GM18909 (cell line): ENCODE measurements around the gene LMAN2.
"Not testable (repeated sequence)": the region's sequence is repeated elsewhere in the genome, so short reads cannot be mapped to it uniquely, and the experiment has no call there.

Source experiments
- ATAC-seq: cut with Tn5 transposase; IDR thresholded peaks from one replicate; pipeline ENCODE4 v1.9.1; 2021; ENCODE audit warnings: mild to moderate bottlenecking; ENCODE audit not compliant: unreplicated experiment, poor library complexity

The LMAN2 gene

DNA sequence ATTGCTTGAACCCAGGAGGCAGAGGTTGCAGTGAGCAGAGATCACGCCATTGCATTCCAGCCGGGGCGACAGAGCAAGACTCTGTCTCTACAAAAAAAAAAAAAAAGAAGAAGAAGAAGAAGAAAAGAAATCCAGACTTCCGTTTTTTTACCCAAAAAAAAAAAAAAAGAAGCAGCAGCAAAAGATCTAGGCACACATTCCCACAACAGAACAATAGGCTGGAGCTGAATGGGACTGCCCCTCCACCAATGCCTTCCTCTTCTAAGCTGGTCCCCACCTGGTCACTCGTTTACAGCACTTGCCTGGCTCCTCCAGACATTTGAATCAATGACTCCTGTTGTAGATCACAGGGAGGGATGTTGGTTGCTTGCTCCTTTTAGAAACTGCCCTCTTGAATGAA, 1.6 kb upstream of the LMAN2 start:
- no peak for ATAC-seq

DNA sequence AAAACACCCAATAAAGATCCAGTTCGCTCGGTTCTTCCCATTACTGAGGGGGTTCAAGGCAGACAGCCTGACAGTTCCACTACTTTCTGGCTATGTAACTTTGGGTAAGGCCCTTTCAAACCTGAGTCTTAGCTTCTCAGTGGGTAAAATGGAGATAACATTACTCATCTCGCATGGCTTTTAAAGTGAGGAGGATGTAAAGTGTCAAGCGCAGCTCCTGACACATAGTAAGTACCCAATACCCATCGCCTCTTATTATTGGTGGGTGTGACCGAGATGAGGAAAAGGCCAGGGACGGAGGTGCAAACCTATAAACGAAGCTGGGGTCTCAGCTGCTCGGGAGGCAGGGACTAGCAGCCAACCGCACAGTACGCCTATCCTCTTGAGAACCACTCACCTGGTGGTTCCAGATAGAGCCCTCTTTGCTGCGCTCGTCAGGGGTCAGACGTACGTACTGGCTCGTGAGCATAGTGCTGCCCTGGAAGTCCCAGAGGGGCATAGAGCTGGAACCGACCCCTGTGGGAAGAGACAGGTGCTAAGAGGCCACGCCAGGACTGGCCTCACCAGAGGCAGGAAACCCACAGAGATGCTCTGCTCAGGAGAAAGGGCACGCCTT, 584 bp downstream of the LMAN2 start:
- ATAC-seq, result no peak

DNA sequence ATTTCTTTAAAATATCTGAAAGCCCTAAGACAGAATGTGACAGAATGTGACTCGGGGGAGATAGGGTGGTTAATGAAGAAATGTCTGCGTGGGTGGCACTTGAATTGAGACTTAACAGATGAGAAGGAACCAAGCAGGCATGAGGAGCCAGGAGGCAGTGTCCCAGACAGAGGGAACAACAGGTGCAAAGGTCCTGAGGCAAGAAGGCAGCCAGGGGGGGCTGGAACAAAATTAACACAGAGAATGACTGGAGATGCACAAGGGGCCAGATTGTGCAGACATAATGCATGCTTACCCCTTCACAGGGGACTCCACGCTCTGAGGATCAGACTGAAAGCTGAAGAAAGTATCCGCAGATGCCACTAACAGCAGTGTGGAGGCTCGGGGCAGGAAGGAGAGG, 1.7 kb downstream of the LMAN2 start:
- no peak for ATAC-seq

DNA sequence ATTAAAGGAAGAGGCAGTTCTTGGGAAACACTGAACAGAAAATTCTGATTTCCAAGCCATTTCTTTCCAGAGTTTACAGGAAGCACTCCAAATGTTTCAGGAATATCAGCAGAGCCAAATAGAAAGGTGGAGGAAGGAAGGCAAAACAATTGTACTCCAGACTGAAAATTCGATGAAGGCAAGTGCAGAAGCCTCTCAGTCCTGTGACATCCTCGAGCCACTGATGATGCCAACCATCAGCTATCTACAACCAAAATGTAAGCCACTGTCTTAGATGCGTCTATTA, 2.2 kb downstream of the LMAN2 start:
- ATAC-seq, result no peak

DNA sequence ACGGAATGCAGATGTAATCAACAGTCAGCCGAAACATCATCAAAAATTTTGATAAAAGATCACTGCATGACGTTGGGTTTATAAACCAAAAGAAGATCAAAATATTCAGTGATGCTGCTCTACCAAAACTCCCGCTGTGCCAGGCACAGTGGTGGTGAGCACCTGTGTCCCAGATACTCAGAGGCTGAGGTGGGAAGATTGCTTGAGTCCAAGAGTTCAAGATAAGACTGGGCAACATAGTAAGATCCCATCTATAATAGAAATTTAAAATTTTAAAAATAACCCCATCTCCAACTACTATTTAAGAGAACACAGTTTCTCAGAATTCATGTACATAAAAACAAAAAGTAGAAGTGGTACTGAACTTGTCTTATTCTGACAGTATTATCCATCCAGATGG, 3.8 kb downstream of the LMAN2 start:
- no peak for ATAC-seq

DNA sequence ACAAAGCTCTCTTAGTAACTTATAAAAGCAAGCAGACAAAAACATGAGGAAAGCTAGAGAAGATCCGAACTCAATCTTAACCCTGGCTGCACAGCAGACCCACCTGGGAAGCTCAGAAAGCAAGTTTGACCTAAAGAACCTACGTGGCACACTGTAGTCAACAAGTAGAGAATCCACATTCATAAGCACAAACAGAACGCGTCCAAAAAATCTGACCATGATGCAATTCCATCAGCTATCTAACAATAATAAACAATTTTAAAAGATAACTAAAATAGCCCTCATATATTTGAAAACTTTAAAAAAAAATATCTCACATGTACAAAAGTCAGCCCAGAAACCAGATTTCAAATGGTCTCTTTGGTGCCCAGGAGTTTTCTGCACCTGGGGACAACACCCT, 4.6 kb downstream of the LMAN2 start:
- ATAC-seq, result no peak

DNA sequence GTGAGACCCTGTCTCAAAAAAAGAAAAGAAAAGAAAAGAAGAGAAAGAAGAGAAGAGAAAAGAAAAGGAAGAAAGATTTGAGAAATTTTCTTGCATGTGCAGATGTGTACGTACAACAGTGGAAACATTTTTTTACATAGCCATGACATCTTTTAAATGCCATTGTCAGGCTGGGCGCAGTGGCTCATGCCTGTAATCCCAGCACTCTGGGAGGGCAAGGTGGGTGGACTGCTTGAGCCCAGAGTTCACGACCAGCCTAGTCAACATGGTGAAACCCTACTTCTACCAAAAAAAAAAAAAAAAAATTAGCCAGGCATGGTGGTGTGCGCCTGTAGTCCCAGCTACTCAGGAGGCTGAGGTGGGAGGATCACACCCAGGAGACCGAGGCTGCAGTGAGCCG, 6.6 kb downstream of the LMAN2 start:
- no peak for ATAC-seq

DNA sequence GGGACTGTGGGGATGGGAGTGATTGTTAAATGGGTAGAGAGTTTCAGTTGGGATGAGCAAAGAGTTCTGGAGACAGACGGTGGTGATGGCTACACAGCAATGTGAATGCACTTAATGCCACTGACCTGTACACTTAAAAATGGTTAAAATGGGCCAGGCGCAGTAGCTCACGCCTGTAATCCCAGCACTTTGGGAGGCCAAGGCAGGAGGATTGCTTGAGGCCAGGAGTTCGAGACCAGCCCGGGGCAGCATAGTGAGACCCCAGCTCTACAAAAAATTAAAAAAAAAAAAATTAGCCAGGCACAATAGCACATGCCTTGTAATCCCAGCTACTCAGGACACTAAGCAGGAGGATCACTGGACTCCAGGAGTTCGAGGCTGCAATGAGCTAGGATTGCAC, 7.7 kb downstream of the LMAN2 start:
- no peak for ATAC-seq

DNA sequence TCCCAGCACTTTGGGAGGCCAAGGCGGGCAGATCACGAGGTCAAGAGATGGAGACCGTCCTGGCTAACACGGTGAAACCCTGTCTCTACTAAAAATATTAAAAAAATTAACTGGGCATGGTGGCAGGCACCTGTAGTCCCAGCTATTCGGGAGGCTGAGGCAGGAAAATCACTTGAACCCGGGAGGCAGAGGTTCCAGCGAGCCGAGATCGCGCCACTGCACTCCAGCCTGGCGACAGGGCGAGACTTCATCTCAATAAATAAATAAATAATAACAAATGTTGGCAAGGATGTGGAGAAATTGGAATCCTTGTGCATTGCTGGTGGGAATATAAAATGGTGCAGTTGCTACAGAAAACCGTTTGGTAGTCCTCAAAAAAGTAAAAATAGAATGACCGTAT, 8.5 kb downstream of the LMAN2 start:
- not testable (repeated sequence) for ATAC-seq

DNA sequence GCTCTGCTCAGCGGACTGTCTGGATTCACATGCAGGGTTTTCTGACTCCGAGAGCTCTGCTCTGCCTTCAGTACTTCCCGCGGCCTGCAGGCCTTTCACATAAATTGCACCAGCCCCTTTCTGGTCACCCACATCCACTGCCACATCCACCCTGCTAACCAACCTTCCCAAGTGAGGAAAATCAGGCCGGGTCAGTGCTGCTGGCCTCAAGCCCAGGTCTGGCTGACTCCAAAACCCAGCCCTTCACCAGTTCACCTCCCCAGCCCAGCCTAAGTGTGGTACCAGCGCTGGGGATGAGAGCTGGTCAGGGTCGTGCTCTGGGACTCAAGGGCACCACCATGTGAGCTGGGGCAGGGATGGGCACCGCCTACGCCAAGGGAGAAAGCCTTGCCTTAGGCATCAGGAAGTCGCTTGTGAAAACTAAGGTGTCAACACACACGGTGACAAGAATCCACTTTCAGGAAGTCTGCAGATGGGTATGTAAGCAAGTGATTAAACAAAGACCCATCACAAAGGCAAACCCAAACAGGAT, 12.3 kb downstream of the LMAN2 start:
- ATAC-seq, result no peak

DNA sequence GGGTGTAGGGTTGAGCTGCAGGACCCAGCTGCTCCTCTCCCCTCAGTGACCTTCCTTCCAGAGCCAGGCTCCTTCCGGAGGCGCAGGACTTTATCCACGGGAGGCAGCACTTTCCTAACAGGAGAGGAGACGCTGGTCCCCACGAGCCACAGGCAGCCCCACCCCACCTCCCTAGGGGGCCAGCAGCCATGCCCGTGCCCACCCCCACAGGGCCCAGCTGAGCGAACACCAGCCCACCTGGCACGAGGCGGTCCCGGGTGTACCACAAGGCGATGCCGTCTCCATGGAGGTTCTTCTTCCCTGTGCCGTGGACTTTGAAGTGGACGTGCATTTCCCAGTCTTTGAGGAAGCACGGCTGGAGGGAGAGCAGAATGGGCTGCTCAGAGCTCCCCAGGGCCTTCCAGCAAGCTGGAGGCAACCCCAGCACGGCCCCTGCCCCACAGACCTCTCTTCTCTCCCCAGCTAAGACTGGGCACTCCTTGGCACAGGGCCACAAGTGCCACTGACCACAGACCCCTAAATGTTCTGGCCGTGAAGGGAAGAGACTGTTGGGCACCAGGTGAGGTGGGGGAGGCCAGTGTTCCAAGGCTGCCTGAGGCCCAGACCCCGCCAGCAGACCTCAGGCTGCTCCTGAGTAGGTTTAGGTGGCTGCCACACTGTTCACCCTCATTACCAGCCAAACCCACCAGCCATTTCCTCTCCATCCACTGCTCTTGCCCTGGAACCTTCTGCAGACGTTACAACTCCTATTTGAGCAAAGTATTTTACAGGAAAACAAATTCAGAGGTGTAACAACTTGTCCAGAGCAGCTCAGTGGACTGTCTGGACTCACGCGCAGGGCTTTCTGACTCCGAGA, 13.0 kb downstream of the LMAN2 start:
- no peak for ATAC-seq

DNA sequence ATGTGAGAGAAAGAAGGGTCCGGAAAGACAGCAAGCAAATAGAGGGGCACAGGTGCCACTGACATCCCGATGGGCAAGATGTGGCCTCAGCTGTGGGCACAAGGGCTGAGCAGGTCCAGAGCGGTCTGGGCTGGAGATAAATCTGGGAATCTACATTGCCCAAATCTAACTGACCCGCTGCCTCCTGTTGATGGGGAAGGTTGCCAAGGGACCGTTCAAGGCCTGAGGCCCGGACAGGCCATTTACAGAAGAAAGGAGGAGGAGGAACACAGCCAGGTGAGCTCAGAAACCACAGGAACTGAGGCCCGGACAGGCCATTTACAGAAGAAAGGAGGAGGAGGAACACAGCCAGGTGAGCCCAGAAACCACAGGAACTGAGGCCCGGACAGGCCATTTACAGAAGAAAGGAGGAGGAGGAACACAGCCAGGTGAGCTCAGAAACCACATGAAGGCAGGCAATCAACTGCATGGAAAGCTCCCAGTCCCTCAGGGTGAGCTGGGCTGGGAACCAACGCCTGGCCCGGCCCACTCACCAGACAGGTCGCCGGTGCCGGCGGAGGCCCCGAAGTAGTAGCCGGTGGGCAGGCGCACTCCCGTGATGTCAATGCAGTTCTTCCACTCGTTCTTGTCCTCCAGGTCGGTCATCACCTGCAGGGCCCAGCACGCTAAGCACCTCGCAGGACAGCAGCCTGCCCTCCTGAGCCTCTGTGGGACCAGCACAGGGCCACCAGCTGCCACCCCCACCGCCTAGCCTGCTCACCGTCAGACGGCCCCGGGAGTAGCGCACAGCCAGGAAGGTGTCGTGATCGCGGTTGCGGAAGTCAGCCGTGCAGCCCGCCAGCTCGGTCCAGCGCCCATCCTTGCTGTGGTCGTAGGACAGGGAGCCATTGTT, 14.6 kb downstream of the LMAN2 start:
- ATAC-seq, result no peak

DNA sequence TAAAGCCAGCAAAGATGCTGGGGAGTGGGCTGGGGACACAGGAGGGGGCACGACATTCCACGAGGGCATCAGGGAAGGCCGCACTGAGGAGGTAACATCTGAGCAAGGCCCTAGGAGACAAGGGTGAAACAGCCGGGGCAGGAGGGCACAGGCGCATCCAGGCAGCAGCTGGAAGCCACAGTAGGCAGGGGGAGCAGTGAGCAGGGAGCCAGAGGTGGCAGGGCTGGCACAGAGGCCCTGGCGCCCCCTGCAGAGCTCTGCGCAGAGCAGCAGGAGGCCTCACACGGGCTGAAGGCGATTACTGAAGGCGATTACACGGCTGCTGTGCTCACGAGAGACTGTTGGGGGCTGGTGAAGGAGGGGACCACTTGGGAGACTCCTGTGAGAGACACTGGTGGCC, 15.4 kb downstream of the LMAN2 start:
- ATAC-seq, result no peak

DNA sequence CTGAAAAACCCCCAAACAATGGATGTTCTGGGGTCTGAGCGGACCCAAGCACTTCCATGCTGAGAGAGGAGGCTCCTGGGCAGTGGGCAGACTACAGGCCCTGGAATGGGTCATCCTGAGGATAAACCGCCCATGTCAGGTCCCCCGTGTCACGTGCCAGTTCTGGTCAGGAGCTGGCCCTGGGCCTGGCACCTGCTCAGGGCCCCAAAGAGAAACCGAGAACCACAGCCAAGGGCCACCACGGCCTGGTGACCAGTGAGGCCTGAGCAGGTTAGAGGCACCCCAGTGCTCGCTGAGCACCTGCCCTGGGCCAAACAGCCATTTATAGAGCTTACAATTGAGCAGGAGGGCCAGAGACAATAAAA, 15.8 kb downstream of the LMAN2 start:
- no peak for ATAC-seq

DNA sequence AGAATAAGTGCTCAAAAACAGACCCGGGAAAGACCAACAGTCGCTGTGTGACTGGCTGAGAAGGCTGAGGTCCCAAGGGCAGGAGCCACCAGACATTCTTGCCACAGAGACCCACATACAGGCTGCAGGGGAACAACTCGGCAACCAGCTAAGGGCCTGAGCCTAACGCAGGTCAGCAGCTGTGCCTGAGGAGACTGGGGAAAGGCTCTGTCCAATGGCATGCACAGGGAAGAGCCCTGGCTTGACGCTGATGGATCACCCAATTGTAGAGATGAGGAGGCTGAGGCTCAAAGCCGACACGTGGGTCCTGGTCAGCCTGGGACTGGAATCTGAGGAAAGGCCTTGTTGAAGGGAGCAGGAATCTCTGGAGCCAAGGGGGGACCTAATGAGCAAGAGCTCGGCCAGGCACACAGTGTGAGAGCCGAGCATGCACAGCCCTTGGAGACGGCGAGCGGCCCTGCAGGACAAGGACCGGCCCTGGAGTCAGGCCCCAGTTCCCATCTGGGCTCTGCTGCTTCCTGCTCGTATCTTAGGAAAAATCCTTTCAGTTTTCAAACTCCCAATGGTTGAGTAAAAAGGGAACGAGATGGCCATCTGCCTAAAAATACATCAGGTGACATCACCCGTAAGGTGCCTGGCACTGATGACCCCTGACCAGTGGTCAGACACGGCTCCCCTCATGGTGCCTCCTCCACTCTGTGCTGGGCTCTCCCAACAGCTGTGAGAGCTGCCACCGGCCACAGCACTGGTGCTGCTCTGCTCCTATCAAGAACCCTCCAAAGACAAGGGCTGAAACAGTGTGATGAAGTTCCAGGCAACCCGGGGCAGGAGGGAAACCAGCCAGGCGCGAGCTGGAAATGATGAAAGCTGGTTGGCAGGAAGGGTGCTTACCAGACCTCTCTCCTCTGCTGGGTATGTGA, 16.4 kb downstream of the LMAN2 start:
- no peak for ATAC-seq

DNA sequence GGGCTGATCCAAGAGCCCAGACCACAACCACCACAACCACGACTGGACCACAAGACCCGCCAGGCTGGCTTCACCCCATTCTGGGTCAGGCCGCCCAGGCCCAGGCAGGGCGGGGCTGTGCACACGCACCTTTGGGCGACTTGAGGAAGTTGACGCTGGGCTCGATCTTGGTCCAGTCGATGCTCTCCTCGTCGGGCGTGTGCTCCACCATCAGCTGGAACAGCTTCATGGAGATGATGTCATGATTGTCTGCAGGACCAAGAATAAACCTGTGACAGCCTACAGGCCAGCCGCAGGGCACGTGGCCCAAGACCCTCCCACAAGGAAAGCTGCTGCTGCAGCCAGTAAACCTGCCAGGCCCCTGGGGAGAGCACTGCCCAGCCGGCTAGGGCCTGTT, 17.3 kb downstream of the LMAN2 start:
- ATAC-seq, result no peak

DNA sequence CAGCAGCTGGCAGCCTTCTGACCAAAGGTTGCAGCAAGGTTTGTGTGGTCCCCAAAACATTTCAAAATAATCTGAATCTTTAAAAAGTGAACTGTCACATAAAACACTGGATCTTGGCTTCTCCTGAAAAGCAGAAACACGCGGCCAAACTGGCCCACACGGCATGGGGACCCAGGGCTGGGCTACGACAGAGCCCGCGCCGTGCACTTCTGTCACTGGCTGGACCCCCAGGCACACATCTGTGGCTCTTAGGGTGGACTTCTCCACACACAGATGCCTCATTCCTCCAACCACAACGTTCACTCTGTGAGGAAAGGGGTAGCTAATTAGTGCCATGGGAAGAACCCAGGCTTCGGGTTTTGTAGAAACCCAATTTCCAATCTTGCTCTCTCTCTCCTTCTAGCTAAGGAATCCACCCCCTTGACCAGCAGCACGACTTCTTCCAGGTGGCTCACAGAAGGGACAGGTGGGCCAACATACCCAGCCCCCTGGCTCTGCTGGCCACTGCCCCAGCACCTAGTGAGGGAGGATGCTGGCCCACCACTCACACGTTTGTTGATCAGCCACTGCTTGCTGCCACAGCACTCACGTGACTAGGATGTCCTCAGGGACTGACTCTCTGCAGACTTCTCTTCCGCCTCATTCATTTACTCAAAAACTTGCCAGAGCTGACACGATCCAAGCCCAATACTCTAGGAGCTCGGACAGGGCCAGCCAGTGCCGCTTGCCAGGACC, 17.9 kb downstream of the LMAN2 start:
- no peak for ATAC-seq

DNA sequence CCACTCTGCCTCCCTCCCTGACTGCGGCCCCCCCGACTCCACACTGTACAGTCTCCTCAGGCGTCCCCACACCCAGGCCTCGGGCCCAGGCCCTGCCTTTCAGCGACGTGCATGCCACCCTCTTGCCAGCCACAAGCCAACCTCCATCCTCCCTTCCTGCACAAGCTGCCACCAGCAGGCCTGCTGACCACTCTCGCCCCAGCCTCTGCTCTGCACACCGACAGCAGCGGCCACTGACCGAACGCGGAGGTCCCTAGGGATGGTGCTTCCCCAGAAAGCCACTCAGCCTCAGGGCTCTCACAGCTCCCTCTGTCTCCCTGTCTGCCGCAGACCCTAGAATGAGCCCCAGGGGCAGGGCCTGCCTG, 18.6 kb downstream of the LMAN2 start:
- ATAC-seq, result no peak

DNA sequence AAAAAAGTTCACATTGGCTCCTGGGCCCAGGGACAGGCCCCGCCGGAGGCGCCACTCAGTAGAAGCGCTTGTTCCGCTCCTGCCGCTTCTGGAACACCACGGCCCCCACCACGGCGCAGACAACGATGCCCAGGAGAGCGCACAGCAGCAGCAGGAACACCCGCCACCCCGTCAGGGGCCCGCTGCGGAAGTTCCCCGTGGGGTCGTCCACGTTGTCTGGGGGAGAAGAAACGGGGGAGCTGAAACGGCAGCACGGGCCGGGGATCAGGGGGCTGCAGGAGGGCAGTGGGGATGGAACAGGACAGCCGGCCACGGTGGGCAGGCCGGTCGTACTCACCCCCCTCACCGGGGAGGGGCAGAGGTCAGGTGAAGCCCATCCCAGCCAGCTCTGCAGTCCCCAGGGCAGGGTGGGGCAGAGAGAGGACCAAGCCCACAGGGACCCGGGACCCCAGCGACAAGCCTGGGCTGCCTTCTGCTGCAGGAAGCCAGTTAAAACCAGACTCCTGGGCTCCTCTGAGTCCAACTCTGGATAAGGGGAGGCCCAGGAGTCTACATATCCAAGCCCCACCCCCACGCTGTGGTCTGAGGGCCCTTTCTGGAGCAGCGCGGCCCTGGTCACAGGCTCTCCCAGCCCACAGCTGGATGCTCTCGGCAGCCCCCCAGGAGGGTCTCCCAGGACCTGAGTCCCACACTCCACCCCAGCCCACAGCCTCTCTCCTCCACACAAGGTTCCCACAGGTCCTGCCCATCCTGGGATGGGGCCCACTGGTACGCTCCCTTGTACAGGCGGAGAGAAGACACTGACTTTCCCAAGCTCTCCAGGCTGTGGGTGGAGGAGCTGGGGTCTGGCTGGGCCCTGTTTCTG, 19.2 kb downstream of the LMAN2 start:
- ATAC-seq, result no peak
